OCI-LY7 (cell line): Measurements from ENCODE around the gene LMNTD2.

Experiments
- EZH2phosphoT487 ChIP-seq: fragments of 200-600 bp; sonication (generic); IDR thresholded peaks from 2 replicates; pipeline ENCODE4 v1.6.1; 2018; ENCODE audit warnings: low read depth, borderline replicate concordance, mild to moderate bottlenecking, mixed run types, antibody characterized with exemption, low read length, moderate library complexity, mixed read lengths
- TF ChIP-seq, protein P1 (sequence below): fragments of 200-600 bp; sonication (generic); conservative IDR thresholded peaks from 2 replicates; pipeline ENCODE4 v1.5.1; 2014; ENCODE audit warnings: mild to moderate bottlenecking, antibody characterized with exemption, low read length, moderate library complexity, mixed read lengths

DNA sequence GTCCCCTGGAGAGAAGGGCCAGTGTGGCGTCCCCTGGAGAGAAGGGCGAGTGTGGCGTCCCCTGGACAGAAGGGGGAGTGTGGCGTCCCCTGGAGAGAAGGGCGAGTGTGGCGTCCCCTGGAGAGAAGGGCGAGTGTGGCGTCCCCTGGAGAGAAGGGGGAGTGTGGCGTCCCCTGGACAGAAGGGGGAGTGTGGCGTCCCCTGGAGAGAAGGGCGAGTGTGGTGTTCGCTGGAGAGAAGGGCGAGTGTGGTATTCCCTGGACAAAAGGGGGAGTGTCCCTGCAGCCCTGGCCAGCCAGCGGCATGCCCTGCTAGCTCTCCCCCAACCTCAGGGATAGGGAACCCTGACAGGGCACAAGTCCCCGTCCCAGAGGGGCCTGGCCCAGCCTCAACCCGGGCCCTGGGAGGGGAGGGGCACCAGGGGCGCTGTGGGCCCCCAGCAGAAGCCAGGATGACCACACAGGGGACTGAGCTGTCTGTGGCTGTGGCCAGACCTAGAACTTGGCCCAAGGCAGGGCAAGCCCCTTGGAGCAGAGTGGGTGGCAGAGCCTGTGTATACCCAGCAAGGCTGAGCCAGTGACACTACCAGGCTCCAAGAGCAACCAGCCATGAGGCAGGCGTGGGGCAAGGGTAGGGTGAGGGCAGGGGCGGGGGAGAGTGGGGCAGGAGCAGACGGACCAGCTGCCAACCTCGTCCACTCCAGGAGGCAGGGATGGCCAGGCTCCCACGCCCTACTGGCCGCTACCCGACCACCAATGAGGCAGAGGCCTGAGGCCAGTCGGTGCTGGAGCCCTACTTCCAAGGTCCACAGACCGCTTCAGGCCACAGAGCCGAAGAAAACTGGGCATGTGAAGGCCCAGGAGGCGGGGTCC lies 29.3 kb downstream of the LMNTD2 start:
- TF ChIP-seq, protein P1, sequence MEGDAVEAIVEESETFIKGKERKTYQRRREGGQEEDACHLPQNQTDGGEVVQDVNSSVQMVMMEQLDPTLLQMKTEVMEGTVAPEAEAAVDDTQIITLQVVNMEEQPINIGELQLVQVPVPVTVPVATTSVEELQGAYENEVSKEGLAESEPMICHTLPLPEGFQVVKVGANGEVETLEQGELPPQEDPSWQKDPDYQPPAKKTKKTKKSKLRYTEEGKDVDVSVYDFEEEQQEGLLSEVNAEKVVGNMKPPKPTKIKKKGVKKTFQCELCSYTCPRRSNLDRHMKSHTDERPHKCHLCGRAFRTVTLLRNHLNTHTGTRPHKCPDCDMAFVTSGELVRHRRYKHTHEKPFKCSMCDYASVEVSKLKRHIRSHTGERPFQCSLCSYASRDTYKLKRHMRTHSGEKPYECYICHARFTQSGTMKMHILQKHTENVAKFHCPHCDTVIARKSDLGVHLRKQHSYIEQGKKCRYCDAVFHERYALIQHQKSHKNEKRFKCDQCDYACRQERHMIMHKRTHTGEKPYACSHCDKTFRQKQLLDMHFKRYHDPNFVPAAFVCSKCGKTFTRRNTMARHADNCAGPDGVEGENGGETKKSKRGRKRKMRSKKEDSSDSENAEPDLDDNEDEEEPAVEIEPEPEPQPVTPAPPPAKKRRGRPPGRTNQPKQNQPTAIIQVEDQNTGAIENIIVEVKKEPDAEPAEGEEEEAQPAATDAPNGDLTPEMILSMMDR, result no peak
- TF ChIP-seq EZH2phosphoT487, result no peak
